NCI-H1105 treated with DMSO at 0.1 percent for 48 hours (cell line): ENCODE measurements around the gene CACNA2D3.
A peak's percentile ranks its signal among the peaks of the same experiment; 100 is the strongest.

Source experiments
- DNase-seq: peaks from one replicate; lab custom pipeline; 2025; lab: John Stamatoyannopoulos, UW

The CACNA2D3 gene

DNA sequence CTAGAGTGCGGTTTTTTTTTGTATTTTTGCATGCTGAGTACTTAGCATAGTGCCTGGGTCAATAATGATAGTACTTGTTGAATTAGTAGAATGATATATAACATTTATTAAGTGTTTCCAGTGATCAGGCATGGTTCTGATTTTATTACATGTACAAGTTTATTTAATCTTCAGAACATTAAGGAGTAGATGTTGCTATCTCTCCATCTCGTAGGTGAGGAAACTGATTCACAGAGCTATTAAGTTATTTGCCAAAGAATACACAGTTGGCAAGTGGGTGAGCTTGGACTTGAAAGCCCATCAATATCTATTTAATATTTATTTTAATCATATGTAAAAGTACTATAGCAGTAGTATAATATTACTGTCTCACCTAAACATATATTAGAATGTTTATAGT is 219.5 kb downstream of the CACNA2D3 start:
- DNase-seq = no peak

GRCh38 chr3:54342676-54343075 is 220.3 kb downstream of the CACNA2D3 start:
- peak; percentile 49 for DNase-seq

GRCh38 chr3:54343495-54343894 is 221.1 kb downstream of the CACNA2D3 start:
- DNase-seq = no peak

DNA sequence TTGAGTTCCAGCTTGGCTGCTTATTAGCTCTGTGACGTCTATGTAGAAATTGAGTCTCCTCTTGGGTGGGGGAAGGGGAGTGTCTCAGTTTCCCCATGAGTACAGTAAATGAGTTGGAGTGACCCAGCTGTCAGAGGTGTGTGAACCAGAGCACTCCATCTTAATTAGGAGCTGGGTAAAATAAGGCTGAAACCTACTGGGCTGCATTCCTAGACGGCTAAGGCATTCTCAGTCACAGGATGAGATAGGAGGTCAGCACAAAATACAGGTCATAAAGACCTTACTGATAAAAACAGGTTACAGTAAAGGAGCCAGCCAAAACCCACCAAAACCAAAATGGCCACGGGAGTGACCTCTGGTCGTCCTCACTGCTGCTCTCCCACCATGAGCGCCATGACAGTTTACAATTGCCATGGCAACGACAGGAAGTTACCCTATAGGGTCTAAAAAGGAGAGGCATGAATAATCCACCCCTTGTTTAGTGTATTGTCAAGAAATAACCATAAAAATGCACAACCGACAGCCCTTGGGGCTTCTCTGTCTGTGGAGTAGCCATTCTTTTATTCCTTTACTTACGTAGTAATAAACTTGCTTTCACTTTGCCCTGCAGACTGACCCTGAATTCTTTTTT is 222.4 kb downstream of the CACNA2D3 start:
- DNase-seq = no peak

GRCh38 chr3:54345847-54346375 is 223.6 kb downstream of the CACNA2D3 start:
- DNase-seq = no peak

DNA sequence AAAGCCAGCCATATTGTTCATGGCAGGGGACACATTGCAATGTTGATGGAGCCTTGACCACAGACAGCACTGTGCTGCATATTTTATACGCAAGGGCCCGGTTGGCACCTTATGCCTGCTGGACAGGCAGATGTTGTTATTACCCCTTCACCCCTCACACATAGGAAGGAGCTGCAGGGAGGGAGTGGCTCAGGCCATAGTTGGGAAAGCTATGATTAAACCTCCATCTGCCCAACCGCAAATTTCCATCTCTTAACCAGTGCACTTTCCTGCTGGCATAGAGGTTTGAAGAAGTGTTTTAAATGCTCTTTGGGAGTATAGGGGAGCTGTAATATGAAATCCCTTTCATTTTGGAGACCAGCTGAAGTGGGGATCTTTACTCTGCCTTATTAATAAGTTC is 224.7 kb downstream of the CACNA2D3 start:
- DNase-seq = no peak

DNA sequence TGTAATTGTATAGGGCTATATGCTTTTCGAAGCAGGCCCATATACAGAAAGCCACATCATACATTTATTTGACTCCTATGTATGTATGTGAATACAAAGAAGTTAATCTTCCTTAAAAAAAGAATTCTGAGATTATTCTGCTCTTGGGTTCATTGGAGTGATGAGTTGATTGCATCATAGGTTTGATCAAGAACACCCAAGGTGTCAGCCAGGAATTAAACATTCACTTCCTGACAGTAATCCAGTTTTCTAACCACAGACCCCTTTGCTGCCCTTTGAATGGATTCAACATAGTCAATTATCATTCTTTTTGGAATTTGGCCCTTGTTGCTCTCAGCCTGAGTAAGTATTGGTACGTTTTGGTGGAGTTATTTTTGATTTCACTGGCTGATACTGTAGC is 225.6 kb downstream of the CACNA2D3 start:
- no peak for DNase-seq

DNA sequence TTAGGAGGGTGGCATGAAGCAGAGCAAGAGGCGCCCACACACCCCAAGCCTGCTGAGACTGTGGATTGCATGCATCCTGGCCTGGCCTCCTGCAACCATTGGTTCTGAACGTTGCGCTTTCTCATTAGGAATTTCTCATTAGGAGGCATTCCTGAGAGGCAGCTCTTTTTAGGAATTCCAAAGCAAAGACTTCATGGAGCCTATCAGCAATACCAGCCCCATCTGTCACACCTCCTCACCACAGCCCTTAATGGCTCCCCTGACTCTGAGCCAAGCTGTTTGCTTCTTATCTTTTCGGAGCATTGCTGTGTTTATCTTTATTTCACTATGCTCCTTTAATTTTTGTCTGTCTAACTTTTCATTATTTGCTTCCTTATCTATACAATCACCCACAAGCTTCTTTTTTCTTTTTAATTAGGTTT is 226.9 kb downstream of the CACNA2D3 start:
- DNase-seq = no peak

DNA sequence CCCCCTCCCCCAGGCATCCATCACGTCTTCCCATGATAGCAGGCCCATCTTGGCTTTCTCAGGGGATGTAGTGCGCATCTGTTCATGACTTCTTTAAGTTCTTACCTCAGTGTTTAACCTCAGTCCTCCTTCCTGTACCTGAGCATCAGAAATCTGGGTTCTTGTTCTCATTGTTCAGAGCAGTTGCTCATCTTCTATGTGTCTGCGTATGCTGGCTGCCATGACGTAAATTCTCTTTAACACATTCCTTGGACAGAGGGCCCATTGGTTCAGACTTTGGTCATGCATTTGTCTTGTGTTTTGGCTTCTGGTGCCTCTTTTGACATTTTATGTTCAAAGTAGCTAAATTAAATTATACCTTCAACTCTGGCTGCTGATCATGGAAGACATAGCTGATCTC is 227.3 kb downstream of the CACNA2D3 start:
- DNase-seq = no peak

DNA sequence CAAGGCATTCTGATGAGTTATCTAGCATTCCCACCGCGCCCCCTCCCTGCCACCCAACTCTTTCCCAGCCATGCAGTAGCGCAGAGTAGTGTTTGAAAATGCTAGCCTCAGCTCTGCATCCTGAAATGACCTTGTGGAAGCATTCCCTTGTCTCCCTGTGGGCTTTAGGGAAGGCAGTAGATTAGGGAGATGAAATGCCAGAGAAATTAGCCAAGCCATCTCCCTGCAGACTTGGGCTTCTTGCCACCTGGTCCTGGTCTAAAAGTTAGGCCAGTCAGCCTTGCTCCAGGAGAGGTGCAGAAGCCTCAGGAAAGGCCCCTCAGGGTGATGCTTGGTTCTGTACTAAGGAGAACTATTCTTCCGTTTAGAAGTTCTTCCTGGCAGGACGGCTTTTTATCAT is 231.2 kb downstream of the CACNA2D3 start:
- no peak for DNase-seq

- no peak for DNase-seq
These were observed 231.6 kb downstream of the CACNA2D3 start for GRCh38 chr3:54353946-54354345.

DNA sequence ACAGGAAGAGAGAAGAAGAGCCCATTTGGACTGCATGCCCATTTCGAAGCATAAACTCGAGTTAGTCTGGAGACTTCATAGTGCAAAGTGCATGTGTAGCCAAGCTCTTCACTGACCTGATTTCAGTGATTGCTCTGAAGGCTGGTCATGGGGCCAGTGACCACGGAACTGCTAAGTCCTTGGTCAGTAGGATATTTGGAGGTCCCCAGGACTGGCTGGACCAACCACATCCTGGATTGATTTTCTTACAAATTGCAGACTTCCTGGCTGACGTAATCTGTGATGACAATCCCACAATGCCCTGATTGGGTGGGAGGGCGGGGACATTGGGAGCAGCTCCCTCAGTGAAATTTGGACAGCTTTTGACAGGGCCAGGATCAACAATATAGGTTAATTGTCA is 233.4 kb downstream of the CACNA2D3 start:
- DNase-seq = no peak

GRCh38 chr3:54356261-54357045 is 234.1 kb downstream of the CACNA2D3 start:
- no peak for DNase-seq

DNA sequence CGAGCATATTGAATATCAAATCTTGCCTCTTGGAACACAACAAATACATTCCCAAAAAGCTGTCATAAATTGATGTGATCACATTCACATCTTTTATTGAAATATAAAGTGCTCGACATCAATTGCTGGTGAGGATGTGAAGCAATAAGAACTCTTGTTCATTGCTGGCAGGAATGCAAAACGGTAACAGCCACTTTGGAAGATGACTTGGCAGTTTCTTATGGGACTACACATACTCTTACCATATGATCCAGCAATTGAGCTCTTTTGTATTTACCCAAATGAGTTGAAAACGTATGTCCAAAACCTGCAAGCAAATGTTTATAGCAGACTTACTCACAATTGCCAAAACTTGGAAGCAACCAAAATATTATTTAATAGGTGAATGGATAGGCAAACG is 234.9 kb downstream of the CACNA2D3 start:
- no peak for DNase-seq

DNA sequence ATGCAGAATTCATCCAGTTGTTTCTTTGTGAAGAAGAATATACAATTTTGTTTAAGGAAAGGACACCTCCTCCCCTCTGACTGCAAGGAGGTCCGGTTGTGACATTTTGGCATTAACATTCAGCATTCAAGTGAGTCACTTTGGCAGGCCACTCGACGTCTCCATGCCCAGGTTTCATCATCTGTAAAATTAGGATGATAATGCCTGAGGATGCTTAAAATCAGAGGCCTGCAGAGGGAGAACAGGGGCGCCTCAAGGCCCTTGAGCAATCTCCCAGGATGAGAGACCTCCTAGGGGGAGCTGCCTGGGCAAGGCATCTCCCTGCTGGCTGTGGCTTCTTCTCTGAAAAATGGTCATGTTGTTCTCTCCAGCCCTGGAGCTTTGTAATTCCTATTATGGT is 236.0 kb downstream of the CACNA2D3 start:
- DNase-seq = no peak

- DNase-seq = peak; percentile 85
These were observed 236.8 kb downstream of the CACNA2D3 start for GRCh38 chr3:54358969-54359694.

- DNase-seq = no peak
These were observed 238.0 kb downstream of the CACNA2D3 start for GRCh38 chr3:54360320-54360719.

DNA sequence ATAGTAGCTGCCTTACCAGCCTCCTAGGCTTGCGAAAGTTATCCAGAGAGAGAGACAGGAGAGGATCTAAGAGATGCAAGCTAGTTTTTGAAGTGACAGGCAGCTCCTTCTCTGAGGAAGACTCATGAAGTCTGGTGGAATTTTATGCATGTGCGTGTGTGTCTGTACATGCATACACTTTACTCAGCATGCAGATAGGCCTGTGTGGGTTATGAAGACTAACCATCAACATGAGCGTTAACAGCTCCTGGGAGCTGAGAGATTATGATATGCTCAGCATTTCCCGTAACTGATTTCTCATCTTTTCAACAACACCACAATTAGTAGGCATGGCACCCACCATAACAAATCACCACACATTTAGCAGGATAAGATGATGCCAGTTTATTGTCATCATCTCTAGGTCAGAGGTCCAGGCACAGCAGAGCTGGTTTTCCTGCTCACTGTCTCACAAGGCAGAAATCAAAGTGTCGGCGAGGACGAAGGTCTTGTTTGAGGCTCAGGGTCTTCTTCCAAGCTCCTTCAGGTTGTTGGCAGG is 239.5 kb downstream of the CACNA2D3 start:
- DNase-seq = no peak

GRCh38 chr3:54366007-54366750 is 243.8 kb downstream of the CACNA2D3 start:
- peak; percentile 43 for DNase-seq

- DNase-seq = peak; percentile 90
These were observed 244.5 kb downstream of the CACNA2D3 start for GRCh38 chr3:54366839-54367238.

DNA sequence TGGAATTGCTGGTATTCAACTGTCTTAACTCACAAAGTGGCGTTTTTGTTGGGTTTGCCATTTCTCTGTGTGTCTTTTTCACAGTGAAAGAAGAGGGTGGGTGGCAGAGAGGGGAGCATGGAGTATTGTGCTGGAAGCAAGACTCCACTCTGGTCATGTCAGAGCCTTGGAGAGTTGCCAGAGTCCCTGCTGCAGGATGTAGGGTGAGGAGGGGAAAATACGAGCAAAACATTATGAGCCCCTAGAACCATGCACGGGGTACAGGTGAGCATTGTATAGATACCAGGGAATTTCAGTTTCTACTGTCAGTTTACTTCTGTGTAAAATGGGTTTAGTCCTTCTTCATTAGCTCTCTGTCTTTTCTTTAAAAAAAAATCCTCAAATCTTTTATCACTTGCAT is 249.9 kb downstream of the CACNA2D3 start:
- peak; percentile 14 for DNase-seq
